ENCODE measurements around the gene ICA1L.

The ICA1L gene

GRCh38 chr2:202757339-202757738, 114.2 kb downstream of the ICA1L start:
- intact Hi-C loops (cut with DNase I; ENCODE audit: low total_unique reads), result no loop called here

GRCh38 chr2:202756598-202756997, 115.0 kb downstream of the ICA1L start:
- H3K9me3 ChIP-seq, result no peaks in the 10 kb centered on the region
- DNase-seq, result no peak
- no peak for TF ChIP-seq CTCF (IDR thresholded peaks at IDR 0.05)
- intact Hi-C loops (cut with DNase I; ENCODE audit: low total_unique reads), result no loop called here
- peaks cover 6 to 51% (median 22%) of the 10 kb centered on the region in 3 donors for H3K36me3 ChIP-seq
- no peaks in the 10 kb centered on the region for H3K4me1 ChIP-seq
- H3K27me3 ChIP-seq, result no peaks in the 10 kb centered on the region
- H3K27ac ChIP-seq, result no peak overlapping the region
- no peak overlapping the region for H3K4me3 ChIP-seq

More at GRCh38 chr2:202757339-202757738, 114.2 kb downstream of the ICA1L start:
- no peak overlapping the region for H3K27ac ChIP-seq
- no peak for TF ChIP-seq CTCF (IDR thresholded peaks at IDR 0.05)
- H3K9me3 ChIP-seq, result no peaks in the 10 kb centered on the region
- H3K27me3 ChIP-seq, result no peaks in the 10 kb centered on the region
- H3K36me3 ChIP-seq, result peaks cover 6 to 52% (median 22%) of the 10 kb centered on the region in 3 donors
- no peak for DNase-seq
- no peak overlapping the region for H3K4me3 ChIP-seq
- H3K4me1 ChIP-seq, result no peaks in the 10 kb centered on the region

GRCh38 chr2:202754936-202755335, 116.6 kb downstream of the ICA1L start:
- H3K4me3 ChIP-seq, result no peak overlapping the region
- no peak for DNase-seq
- no peaks in the 10 kb centered on the region for H3K27me3 ChIP-seq
- no peaks in the 10 kb centered on the region for H3K9me3 ChIP-seq
- H3K36me3 ChIP-seq, result peaks cover 6 to 40% (median 14%) of the 10 kb centered on the region in 3 donors
- intact Hi-C loops (cut with DNase I; ENCODE audit: low total_unique reads), result no loop called here
- no peaks in the 10 kb centered on the region for H3K4me1 ChIP-seq
- H3K27ac ChIP-seq, result no peak overlapping the region
- no peak for TF ChIP-seq CTCF (IDR thresholded peaks at IDR 0.05)

GRCh38 chr2:202752071-202752470, 119.5 kb downstream of the ICA1L start:
- peaks cover 0 to 16% (median under 1%) of the 10 kb centered on the region in 3 donors for H3K36me3 ChIP-seq
- H3K9me3 ChIP-seq, result no peaks in the 10 kb centered on the region
- no peak overlapping the region for H3K27ac ChIP-seq
- intact Hi-C loops (cut with DNase I; ENCODE audit: low total_unique reads), result no loop called here
- no peak for TF ChIP-seq CTCF (IDR thresholded peaks at IDR 0.05)
- H3K4me3 ChIP-seq, result no peak overlapping the region
- no peaks in the 10 kb centered on the region for H3K27me3 ChIP-seq
- no peak for DNase-seq
- H3K4me1 ChIP-seq, result no peaks in the 10 kb centered on the region

GRCh38 chr2:202750763-202751427, 120.7 kb downstream of the ICA1L start:
- intact Hi-C loops (cut with DNase I; ENCODE audit: low total_unique reads), result no loop called here
- Histone ChIP-seq H3K27ac (no peak overlapping the region), H3K9me3 (no peaks in the 10 kb centered on the region), H3K4me1 (no peaks in the 10 kb centered on the region), H3K36me3 (peaks cover 0 to 4% (median 0%) of the 10 kb centered on the region in 3 donors), H3K4me3 (no peak overlapping the region), H3K27me3 (no peaks in the 10 kb centered on the region)
- TF ChIP-seq CTCF (IDR thresholded peaks at IDR 0.05), result no peak
- DNase-seq, result no peak
